HG03139 (cell line): Measurements from ENCODE around the gene CPSF4.

ENCODE experiments used
- ATAC-seq: cut with Tn5 transposase; IDR thresholded peaks from one replicate; pipeline ENCODE4 v1.9.1; 2021; ENCODE audit not compliant: unreplicated experiment

The CPSF4 gene

DNA sequence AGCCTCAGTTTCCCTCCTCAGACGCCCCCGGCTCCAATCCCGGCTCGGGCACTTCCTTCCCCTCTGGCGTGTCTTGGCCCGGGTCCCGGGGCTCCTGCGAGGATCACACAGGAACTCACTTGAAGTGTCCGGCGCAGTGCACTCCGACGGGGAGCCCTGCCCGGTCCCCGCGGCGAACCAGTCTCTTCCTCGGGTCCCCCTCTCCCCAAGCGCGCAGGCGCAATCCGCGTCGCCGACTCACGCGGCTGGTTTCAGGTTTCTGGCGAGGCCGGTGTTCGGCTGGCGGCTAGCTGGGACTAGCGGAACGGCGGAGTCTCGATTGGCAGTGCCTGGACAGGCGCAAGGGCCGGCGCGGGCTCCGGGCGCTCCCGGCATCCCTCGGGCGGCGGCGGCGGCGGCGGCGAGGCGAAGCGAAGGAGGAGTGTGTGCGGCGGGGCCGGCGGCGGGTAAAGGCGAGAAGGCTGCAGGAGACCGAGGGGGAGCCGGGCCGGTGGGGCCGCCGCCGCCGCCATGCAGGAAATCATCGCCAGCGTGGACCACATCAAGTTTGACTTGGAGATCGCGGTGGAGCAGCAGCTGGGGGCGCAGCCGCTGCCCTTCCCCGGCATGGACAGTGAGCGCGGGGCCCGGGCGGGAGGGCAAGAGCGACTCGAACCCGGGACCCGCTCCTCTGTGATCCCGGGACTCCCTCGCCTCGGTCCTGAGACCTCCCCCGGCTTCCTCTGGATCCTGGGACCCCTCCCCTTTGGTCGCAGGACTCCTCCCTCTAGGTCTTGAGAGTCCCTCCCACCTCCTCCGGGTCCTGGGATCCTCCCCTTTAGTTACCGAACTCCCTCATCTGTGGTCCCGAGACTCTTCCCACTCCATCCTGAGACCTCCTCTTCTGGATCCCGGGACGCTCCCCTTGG is at the start of gene CPSF4, which contains the start of gene PTCD1:
Gene CPSF4, plus strand, starts transcription at position 371 of the 908 bp plus-strand sequence. Its CDS starts 140 bp downstream, at position 511.
Gene PTCD1, minus strand, starts transcription at position 226 of the 908 bp plus-strand sequence. CDS start 3,556 bp downstream, outside the sequence.
- peak; percentile 85 for ATAC-seq

DNA sequence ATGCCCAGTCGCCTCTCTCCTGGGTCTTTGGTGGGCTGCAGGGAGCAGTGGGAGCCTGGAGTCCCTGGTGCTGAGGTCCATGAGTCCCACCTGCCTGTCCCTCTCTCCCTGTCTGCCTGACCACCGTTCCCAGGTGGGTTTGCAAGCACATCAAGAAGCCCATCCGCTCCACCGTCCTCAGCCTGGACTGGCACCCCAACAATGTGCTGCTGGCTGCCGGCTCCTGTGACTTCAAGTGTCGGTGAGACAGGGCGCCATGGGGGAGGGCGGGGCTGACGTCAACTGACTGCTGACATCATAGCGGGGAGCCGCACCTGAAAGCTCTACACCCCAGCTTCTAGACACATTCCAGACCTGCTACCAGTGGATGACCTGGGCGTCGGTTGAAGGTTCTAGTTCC is 49.0 kb upstream of the CPSF4 start:
- no peak for ATAC-seq

DNA sequence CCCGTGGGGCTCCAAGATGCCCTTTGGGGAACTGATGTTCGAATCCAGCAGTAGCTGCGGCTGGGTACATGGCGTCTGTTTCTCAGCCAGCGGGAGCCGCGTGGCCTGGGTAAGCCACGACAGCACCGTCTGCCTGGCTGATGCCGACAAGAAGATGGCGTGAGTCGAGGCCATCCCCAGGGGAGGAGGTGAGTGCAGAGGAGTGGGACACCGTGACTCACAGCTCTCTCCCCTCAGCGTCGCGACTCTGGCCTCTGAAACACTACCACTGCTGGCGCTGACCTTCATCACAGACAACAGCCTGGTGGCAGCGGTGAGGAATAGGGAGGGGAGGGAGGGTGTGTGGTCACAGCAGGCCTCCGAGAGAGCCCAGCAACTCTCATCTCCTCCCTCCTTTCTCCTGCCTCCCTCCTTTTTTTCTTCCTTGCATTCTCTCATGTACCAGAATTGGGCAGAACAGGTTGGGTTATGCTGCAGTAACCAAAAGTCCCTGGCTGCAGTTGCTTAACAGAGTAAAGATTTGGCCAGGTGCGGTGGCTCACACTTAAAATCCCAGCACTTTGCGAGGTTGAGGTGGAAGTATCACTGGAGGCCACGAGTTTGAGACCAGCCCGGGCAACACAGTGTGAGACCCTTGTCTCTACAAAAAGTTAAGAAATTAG is 47.7 kb upstream of the CPSF4 start:
- ATAC-seq: no peak

DNA sequence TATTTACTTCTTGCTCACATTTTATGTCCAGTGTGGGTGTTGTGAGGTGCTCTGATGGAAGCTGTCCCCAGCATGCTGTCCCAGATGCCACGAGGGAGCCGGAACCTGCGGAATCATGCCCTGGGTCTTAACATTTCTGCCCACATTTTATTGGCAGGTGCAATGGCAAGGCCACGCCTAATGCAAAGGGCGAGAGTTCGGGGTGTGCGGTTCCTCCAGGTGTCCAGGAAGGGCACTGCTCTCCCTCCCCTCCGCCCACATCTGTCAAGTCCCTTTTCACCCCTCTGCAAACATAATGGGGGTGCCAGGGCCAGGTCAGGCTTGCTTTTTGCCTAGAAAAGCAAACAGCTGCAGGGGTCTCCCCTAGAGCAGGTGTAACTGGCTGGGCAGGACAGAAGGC is 46.7 kb upstream of the CPSF4 start:
- ATAC-seq: no peak

DNA sequence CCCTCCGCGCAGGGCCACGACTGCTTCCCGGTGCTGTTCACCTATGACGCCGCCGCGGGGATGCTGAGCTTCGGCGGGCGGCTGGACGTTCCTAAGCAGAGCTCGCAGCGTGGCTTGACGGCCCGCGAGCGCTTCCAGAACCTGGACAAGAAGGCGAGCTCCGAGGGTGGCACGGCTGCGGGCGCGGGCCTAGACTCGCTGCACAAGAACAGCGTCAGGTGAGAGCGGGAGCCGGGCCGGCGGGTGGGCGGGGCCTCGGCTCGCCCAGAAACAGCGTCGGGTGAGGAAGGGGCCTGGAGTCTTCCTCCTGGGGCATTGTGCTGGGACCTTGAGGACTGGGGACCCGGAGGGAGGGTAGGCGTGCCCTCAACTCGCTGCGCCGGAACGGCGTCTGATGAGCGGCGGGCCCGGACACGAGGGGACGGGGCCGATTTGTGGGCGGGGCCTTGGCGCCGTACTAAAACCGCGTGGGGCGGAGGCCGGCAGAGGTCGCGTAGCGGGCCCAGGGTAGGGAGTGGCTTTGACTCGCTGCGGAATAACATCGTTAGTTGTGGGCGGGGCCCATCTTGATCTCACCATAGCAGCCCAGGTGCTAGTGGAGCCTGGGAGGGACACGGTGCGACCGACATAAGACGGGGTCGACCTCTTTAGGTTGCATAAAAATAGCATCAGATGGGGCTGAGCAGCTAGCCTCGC is 45.9 kb upstream of the CPSF4 start:
- no peak for ATAC-seq

DNA sequence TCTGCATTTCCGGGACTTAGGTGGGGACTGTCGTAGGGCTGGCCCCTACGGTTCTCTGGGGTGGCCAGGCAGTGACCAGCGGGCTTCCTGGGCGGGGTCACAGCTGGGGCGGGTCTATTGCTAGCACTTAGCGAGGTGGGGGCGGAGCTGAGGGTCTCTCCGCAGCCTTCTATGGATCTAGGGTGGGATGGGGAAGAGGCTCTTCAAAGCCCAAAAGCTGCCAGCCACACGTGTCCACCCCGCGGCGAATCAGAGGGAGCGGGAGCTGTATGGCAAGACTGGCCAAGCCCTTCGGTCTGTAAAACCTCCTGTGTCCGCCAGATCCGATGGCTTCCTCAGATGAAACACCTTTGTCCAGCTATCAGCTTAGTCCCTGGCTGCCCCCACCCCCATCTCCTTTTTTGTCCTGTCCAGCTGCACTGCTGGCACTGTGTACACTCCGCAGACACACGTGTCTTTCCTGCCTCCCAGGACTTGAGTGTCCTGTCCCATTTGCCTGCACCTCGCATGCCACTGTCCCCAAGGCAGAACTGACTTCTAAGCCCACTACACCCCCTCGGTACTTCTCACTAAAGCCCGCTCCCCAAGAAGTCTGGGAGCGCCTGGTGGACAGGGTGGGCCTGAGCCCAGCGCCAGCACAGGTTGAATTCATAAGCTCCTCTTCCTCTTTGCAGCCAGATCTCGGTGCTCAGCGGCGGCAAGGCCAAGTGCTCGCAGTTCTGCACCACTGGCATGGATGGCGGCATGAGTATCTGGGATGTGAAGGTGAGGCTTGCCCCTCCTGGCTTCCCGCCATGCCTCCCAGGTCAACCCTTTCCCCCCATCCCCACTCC is 45.2 kb upstream of the CPSF4 start:
- no peak for ATAC-seq

DNA sequence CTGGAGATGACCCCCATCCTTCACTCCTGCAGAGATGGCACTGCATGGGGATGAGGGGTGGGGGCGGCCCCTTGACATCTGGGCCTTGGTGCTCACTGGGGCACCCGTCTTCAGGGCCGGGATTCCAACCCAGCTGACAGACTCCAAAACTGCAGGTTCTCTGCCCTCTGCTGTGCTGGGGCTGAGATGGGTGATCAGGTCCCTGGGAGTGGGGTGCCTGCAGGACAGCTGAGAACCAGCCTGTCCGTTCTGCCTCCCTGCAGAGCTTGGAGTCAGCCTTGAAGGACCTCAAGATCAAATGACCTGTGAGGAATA is 44.6 kb upstream of the CPSF4 start:
- no peak for ATAC-seq

DNA sequence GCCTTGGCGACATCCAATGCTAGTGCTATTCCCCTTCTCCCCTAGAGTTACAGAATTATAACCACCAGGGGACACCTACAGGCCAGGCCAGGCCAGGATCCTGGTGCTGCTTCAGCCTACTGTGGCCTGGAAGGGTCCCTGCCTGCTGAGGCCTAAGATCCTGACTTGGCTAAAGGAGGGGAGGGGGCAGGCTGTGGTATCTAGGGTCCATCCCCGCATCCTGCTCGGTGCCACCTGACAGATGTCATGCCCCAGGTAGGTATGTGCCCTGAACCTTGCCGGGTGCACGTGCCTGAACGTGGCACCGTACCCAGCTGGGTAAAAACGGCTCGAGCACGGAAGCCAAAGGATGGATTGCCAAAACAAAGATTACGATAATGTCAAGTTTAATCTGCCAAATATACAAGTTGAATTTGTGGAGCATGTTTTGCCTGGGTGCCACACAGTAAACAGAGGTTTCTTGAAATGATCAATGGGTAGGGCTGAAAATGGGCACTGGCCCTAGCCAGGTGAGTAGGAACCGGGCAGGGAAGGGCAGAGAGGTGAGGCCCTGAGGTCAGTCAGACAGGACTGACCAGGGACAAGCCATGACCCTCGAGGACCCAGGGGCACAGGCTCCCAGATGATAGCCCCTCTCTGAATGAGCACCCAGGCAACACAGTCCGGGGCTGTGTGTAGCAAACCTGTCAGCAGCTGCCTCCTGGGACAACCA is 43.0 kb upstream of the CPSF4 start:
- no peak for ATAC-seq

DNA sequence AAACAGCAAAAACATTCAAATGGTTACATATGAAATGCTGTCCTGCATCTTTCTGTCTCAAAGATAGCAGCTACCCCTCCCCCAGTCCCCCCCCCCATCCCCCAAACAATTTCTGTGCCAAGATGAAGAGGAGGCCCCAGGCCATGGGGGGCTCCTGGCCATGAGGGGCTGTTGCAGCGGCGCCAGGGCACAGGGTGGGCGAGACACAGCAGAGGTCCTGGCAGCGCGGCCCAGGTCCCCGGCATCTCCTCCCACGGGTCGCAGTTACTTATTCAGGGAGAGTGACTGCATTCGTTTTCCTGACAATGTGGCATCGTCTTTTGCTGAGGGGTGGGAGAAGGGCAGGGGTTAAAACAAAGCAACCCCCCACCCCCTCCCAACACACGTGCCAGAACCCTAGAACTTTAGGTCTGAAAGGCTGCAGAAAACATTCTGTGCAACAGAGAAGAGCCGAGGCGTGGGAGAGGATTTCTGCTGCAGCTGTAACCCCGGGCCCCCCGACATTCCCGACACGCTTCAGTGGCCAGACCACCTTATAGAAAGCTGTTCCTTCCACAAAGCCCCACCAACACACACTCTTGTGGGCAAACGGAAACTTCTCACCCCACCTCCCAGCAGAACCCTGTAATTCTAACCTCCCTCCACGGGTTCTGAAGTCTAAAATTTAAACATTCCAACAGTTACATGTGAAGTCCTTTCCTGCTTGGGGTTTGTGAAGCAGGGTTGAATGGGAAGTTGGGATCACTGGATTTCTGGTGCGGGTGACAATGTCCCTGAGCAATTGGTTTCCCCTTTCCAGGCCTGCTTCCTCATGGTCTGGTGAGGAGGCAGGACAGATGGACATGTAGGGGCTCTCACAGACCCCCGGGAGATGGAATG is 42.1 kb upstream of the CPSF4 start:
- ATAC-seq: no peak

DNA sequence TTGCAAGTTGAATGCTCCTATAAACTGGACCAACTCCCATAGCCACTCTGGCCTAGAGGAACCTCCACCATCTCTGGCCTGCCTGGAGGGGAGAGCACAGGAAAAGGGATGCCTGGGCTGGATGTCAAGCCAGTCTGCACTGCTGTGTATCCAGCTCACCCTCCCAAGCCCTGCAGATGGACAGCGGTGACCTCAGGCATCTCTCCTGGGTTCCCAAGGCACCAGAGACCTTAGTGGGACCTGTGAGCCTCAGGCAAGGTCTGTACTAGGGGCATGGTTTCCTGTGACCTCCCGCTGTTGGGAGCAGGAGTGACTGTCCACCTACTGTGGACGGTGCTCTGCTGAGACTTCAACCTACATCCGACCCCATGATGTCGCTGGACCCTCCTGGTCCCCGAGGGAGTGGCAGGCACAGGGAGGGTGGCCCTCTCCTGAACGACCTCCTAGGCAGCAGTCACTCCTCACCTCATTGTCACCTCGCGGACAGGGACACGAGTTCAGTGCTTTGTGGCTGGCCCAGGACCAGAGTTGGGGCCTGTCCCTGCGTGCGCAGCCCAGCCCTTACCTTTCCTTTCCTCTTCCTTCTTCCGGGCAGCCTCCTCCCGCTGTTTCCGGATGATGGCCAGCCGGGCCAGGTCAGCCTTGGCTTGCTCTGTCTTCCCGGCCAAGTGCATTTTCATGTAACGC is 41.3 kb upstream of the CPSF4 start:
- ATAC-seq: no peak

DNA sequence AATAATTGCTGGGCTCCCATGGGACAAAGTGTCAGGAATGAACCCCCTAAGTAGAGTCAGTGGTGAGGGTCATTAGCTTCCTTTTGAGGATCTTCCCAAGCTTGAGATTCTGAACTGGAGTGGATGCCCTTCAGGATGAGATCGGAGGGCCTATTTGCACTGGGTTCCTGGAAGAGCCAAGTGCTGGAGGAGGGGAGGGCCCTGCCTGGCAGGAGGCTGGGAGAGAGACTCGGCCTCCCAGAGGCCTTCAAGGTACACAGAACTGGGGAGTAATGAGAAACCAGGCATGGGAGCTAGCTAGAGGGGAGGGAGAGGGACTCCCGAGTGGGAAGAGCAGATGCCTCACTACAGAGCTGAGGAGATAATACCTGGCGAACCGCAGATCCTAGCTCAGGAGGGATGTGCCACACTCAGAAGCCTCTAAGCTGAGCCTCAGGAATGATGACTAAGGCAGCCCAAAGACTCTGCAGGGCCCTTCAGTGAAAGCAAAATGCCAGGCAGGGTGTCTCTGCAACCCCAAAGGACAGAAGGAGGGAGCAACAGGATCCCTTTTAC is 39.8 kb upstream of the CPSF4 start:
- ATAC-seq: no peak

DNA sequence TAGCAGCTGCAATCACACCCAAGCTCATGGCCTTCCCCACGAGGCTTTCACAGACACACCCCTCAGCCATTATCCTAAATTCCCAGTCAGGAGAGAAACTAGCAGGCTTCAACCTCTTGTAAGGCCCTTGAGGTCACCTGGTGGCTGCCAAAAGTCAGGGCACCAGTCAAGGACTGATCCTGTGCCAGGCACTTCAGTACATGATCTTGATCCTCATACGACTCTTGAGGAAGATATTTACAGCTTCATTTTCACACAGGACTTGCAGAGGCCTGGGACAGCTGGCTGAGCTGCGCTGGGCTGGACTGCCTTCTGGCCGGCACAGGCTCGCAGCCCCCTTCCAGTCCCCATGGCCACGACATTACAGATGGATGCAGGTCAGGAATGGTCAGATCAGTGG is 39.1 kb upstream of the CPSF4 start:
- no peak for ATAC-seq

DNA sequence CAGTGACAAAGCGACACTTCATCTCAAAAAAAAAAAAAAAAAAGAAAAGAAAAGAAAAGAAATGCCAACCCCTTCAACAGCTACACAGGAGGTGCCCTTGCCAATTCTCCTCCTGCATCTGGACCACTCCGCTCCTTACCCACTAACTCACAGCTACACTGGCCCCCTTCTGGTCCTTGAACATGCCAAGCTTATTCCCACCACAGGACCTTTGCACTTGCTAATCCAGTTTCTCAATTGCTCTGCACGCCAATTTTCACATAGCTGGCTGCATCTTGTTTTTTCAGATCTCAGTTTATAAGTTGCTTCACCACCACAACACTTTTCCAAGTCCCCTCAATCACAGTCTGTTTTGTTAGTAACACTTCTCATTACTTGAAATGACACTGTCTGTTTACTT is 35.9 kb upstream of the CPSF4 start:
- ATAC-seq: no peak

DNA sequence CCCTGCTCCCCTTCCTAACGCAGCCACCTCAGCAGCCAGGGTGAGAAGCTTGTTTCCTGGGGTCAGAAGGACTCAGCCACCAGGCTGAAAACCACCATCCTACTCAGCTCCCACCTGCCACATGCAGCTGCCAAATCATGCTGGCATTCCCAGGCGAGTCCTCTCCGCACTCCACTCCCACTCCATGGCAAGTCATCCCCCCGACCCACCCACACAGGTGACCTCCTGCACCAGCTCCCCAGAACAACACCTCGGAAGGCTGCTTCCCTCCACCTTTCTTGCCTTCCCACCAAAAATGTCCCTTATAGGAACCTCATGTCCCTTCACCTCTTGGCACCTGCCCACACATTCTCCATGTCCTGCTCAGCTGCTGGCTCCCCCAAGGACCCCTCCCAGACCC is 35.0 kb upstream of the CPSF4 start:
- ATAC-seq: no peak

DNA sequence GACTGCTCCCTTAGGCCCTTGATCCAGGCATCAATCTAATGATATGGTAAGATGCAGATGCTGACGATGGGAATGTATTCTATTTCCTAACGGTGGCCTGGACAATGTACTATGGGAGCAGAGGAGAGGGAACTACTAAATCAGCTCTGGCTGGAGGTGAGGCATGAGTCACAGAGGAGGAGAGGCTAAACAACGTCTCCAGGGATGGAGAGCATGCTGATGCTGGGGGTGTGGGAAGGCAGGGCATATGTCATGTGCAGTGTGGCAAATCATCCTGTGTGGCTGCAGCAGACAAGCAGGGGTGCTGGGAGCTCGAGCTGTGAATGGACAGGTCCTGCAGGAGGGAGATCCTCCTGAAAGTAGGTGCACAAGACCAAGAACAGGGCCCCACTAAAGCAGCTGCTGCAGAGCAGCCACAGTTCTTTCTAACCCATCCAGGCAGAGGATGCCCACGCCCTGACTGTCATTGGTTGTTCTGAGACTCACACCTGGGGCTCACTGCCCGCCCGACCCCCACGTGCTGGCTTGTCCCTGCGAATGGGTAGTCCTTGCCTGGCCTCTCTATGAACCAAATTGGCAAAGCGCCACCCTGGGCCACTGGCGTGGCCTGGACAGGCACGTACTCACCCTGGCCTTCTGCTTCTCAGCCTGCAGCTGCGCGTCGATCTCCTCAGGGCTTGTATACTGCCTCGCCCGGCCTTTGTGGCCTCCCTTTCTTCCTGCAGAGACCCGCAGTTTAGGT is 34.3 kb upstream of the CPSF4 start:
- no peak for ATAC-seq

DNA sequence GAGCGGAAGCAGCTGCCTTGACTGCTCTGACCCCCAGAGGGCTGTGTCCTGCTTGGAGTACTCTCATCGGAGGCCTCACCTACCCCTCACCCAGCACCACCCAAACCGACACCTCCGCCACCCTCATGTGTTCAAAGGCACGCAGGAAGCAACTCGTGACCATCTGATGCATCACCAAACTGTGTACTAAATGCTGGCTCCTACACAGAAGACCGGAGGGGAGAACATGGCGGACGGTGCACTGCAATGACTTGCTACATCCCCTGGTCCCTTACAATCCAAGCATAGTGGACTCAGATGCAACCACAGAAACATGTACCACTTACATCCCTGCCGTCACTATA is 33.8 kb upstream of the CPSF4 start:
- no peak for ATAC-seq

DNA sequence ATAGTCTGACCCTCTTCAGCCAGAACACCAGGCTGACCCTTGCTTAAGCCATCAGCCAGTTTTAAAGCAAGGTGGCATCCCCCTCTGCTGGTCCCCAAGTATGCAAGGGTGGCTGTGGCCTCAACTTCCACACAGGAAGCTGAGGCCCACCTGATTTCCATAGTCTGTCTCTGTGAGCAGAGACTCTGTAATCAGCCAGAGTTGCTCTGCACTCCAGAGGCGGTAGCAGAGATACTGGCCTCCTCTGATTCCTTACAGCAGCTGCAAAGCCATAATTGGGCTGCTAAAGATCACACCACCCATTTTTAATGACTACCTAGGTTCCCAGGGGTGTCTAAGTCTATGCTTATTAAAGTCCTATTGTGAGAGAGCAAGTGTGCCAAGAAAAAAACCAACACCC is 32.2 kb upstream of the CPSF4 start:
- ATAC-seq: no peak

DNA sequence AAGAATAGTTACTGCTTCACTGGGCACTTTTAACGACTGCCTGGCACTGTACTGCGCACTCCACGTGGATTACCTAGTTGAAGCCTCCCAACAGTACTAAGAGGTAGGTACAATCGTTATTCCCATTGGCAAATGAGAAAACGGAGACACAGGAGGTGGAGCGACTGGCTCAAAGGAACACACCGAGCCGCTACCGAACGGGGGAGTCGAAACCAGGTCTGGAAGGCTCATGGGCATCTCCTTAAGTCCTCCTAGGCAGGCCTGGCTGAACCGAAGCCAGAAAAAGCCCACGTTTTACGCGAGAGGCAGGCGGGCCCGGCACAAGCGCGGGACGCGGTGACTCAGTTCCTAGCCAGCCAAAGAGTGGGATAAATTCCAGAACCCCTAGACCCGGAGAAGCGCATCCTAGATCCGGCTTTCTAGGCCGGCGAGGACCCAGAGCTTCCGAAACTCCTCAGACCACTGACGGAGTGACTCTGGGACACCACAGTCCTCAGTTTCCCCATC is 30.8 kb upstream of the CPSF4 start:
- ATAC-seq: no peak
